Vagina (tissue), 2 donors: Measurements from ENCODE around the gene RASSF8. TPM values are rescaled to one million over a fixed set of nuclear protein-coding genes. Genes with fewer than 3 reads are reported as not detected.

Source experiments
- DNase-seq, 2 donors: peaks; one replicate each; pipeline ENCODE4 v3.0.0-alpha.2; 2017; ENCODE audit errors: extremely low spot score in 2 of 2
- H3K27ac ChIP-seq: fragments of 200-600 bp; sonication (generic); one replicate; pipeline ENCODE4 v1.5.1; 2019
- H3K27me3 ChIP-seq: fragments of 200-600 bp; sonication (generic); one replicate; pipeline ENCODE4 v1.5.1; 2019
- H3K36me3 ChIP-seq, 2 donors: fragments of 200-600 bp; sonication (generic); one replicate each; pipeline ENCODE4 v1.5.1; 2017 to 2019
- H3K4me1 ChIP-seq: fragments of 200-600 bp; sonication (generic); one replicate; pipeline ENCODE4 v1.5.1; 2019
- H3K4me3 ChIP-seq, 2 donors: fragments of 200-600 bp; sonication (generic); 1 replicate in 1 of 2; 2 replicates in 1 of 2; pipeline ENCODE4 v1.5.1; 2016 to 2019
- H3K9me3 ChIP-seq: fragments of 200-600 bp; sonication (generic); one replicate; pipeline ENCODE4 v1.5.1; 2019
- POLR2A ChIP-seq, 2 donors: fragments of 450-650 bp; IDR thresholded peaks; one replicate each; pipeline ENCODE4 v1.6.1; 2017; ENCODE audit warnings: antibody characterized with exemption in 2 of 2, mild to moderate bottlenecking in 2 of 2, moderate library complexity in 2 of 2
- POLR2AphosphoS5 ChIP-seq, 2 donors: sonication (generic); formaldehyde crosslinking; IDR thresholded peaks; one replicate each; pipeline ENCODE4 v1.9.0; 2017; ENCODE audit warnings: antibody characterized with exemption in 2 of 2, mild to moderate bottlenecking in 2 of 2, low read depth in 1 of 2; ENCODE audit not compliant: insufficient read depth in 1 of 2
- intact Hi-C: fragments of 100-400 bp; cut with DNase I; formaldehyde crosslinking; loops from one replicate; pipeline ENCODE4 v1.15.1; 2023
- total RNA-seq: library from RNA; depleted of rRNA; stranded (reverse); fragments of >200 nt; gene quantifications from one replicate; pipeline ENCODE4 v1.2.3, GENCODE V29; 2016
- TF ChIP-seq, protein P1 (sequence below), 3 experiments: fragments of 450-650 bp in 2 of 3; fragments of 200-600 bp in 1 of 3; sonication (generic) in 1 of 3; IDR thresholded peaks; one replicate each; pipeline ENCODE4 v1.5.1; 2017 to 2019; ENCODE audit warnings: antibody characterized with exemption in 3 of 3, mild to moderate bottlenecking in 2 of 3, moderate library complexity in 2 of 3

Gene RASSF8
- total RNA-seq, 1 donor from 2014 or later = 68.5 TPM

- H3K4me3 ChIP-seq = no peak overlapping the region
- TF ChIP-seq POLR2AphosphoS5 (IDR thresholded peaks at IDR 0.05; ENCODE audit: insufficient read depth in 1 of 2, low read depth in 1 of 2) = no peak
- TF ChIP-seq, protein P1, sequence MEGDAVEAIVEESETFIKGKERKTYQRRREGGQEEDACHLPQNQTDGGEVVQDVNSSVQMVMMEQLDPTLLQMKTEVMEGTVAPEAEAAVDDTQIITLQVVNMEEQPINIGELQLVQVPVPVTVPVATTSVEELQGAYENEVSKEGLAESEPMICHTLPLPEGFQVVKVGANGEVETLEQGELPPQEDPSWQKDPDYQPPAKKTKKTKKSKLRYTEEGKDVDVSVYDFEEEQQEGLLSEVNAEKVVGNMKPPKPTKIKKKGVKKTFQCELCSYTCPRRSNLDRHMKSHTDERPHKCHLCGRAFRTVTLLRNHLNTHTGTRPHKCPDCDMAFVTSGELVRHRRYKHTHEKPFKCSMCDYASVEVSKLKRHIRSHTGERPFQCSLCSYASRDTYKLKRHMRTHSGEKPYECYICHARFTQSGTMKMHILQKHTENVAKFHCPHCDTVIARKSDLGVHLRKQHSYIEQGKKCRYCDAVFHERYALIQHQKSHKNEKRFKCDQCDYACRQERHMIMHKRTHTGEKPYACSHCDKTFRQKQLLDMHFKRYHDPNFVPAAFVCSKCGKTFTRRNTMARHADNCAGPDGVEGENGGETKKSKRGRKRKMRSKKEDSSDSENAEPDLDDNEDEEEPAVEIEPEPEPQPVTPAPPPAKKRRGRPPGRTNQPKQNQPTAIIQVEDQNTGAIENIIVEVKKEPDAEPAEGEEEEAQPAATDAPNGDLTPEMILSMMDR (IDR thresholded peaks at IDR 0.05) = no peak
- no peak for TF ChIP-seq POLR2A (IDR thresholded peaks at IDR 0.05)
- DNase-seq = no peak
- no peaks in the 10 kb centered on the region for H3K4me1 ChIP-seq
- no peaks in the 10 kb centered on the region for H3K36me3 ChIP-seq
- H3K9me3 ChIP-seq = no peaks in the 10 kb centered on the region
- H3K27me3 ChIP-seq = no peaks in the 10 kb centered on the region
- intact Hi-C loops = no loop called here
- no peak overlapping the region for H3K27ac ChIP-seq
Observed at GRCh38 chr12:25938581-25938980, 19.9 kb upstream of the RASSF8 start.

GRCh38 chr12:25939606-25940005 lies 18.9 kb upstream of the RASSF8 start:
- no peaks in the 10 kb centered on the region for H3K4me1 ChIP-seq
- intact Hi-C loops = no loop called here
- no peaks in the 10 kb centered on the region for H3K36me3 ChIP-seq
- no peaks in the 10 kb centered on the region for H3K27me3 ChIP-seq
- H3K9me3 ChIP-seq = no peaks in the 10 kb centered on the region
- no peak overlapping the region for H3K27ac ChIP-seq
- no peak for DNase-seq
- no peak overlapping the region for H3K4me3 ChIP-seq
- no peak for TF ChIP-seq POLR2AphosphoS5 (IDR thresholded peaks at IDR 0.05; ENCODE audit: insufficient read depth in 1 of 2, low read depth in 1 of 2)
- no peak for TF ChIP-seq POLR2A (IDR thresholded peaks at IDR 0.05)
- TF ChIP-seq, protein P1 (IDR thresholded peaks at IDR 0.05) = no peak

GRCh38 chr12:25940886-25941285 lies 17.6 kb upstream of the RASSF8 start:
- Histone ChIP-seq H3K4me1 (no peaks in the 10 kb centered on the region), H3K4me3 (no peak overlapping the region), H3K27ac (no peak overlapping the region), H3K9me3 (no peaks in the 10 kb centered on the region), H3K27me3 (no peaks in the 10 kb centered on the region), H3K36me3 (no peaks in the 10 kb centered on the region)
- DNase-seq = no peak
- TF ChIP-seq POLR2A (IDR thresholded peaks at IDR 0.05) = no peak
- TF ChIP-seq POLR2AphosphoS5 (IDR thresholded peaks at IDR 0.05; ENCODE audit: insufficient read depth in 1 of 2, low read depth in 1 of 2) = no peak
- TF ChIP-seq, protein P1 (IDR thresholded peaks at IDR 0.05) = no peak
- intact Hi-C loops = no loop called here

GRCh38 chr12:25942709-25943108 lies 15.8 kb upstream of the RASSF8 start:
- Histone ChIP-seq H3K4me1 (no peaks in the 10 kb centered on the region), H3K36me3 (no peaks in the 10 kb centered on the region), H3K4me3 (no peak overlapping the region), H3K27me3 (no peaks in the 10 kb centered on the region), H3K9me3 (no peaks in the 10 kb centered on the region), H3K27ac (no peak overlapping the region)
- intact Hi-C loops = no loop called here
- TF ChIP-seq POLR2AphosphoS5 (IDR thresholded peaks at IDR 0.05; ENCODE audit: insufficient read depth in 1 of 2, low read depth in 1 of 2) (no peak), POLR2A (IDR thresholded peaks at IDR 0.05) (no peak)
- TF ChIP-seq, protein P1 (IDR thresholded peaks at IDR 0.05) = no peak
- DNase-seq = no peak

GRCh38 chr12:25943940-25944339 lies 14.5 kb upstream of the RASSF8 start:
- intact Hi-C loops = no loop called here

More at GRCh38 chr12:25943940-25944339, 14.5 kb upstream of the RASSF8 start:
- no peak overlapping the region for H3K27ac ChIP-seq
- no peak for DNase-seq
- H3K27me3 ChIP-seq = no peaks in the 10 kb centered on the region
- TF ChIP-seq POLR2A (IDR thresholded peaks at IDR 0.05) = no peak
- TF ChIP-seq, protein P1 (IDR thresholded peaks at IDR 0.05) = no peak
- TF ChIP-seq POLR2AphosphoS5 (IDR thresholded peaks at IDR 0.05; ENCODE audit: insufficient read depth in 1 of 2, low read depth in 1 of 2) = no peak
- H3K9me3 ChIP-seq = no peaks in the 10 kb centered on the region
- no peaks in the 10 kb centered on the region for H3K36me3 ChIP-seq
- H3K4me1 ChIP-seq = no peaks in the 10 kb centered on the region
- no peak overlapping the region for H3K4me3 ChIP-seq
